Measurements from ENCODE around the gene LRRC4C.
"Not testable (repeated sequence)": the region's sequence is repeated elsewhere in the genome, so short reads cannot be mapped to it uniquely, and the experiment has no call there.

Gene LRRC4C

DNA sequence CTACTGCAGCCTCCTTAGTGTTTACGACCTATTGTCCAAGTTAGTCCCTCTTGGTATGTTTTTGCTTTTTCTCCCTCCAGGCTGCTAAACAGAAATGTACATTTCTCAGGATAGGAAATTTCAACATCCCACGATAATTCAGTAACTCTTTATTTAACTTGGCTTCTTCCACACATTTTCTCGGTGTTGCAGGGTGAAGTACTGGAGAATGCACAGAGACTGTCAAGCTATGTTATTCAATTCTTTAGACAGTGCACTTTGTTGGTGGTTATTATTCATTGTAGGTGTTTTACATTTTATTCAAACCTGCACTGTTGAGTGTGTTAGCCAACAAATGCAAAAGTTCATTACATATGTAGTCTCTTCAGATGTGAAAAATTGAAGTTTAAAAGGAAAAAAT lies 839.8 kb downstream of the LRRC4C start:
- no peak for DNase-seq

DNA sequence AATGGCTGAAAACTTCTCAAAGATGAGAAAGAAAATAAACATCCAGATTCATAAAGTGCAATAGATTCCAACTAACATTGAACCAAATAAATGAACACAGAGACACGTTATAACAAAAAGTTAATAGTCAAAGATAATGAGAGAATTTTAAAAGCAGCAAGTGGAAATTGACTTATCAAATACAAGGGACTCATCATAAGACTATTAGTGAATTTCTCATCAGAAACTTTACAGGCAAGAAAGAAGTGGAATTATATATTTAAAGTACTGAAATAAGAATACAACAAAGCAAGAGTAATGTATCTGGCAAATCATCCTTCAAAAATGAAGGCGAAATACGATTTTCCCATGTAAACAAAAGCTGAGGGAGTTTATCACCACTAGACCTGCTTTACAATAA lies 852.7 kb downstream of the LRRC4C start:
- DNase-seq = no peak

DNA sequence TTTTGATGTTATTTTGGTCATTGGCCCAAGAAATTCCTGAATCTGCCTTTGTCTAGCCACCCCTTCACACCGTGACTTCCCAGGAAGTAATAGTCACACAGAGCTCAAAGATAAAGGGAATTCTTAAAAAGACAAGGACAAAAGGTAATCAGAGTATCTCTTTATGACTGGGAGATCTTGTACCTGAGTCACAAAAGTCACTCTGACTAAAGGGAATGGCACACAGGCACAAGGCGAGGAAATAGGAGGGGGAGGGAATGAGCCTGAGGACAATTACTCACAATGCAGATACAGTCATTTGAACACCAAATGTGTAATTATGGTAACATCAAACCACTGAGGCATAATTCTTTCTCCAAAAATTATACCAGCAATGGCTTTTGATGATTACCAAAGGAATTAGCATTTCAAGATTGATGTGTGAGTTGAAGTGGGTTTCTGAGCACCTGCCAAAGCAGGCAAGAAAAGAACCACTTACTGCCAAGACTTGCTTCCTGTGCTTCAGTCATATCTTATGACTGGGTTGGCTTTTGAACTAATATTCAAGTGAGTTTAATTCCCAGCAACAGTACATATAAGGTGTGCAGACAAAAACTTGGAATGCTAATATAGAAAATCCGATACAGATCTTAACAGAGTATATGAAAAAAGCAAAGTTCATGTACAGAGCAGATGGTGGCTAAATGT lies 856.4 kb downstream of the LRRC4C start:
- DNase-seq = no peak

DNA sequence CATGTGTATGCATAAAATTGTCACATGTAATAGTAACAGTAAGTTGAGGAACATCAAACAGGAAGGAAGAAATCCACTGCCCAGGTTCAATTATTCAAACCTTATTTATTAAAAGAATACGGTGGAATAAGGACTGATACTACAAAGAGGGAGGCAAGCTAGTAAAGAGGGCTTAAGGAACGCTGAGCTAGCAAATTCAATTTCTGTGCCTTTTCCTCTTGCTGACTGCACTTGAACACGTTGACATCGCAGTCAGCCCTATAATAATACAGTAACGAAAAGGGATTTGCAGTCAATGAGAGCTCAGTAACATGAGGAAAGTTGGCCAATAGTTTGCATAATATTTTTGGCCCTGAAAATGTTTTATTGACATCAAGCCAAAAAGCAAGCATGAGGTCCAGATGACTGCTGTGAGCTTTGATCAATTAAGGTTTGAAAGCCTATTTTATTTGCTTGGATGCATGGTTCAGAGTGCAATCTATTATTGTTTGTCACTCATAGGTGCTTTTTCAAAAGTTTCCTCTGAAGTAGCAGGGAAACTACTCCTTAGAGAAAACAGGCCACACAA lies 861.8 kb downstream of the LRRC4C start:
- DNase-seq = no peak

DNA sequence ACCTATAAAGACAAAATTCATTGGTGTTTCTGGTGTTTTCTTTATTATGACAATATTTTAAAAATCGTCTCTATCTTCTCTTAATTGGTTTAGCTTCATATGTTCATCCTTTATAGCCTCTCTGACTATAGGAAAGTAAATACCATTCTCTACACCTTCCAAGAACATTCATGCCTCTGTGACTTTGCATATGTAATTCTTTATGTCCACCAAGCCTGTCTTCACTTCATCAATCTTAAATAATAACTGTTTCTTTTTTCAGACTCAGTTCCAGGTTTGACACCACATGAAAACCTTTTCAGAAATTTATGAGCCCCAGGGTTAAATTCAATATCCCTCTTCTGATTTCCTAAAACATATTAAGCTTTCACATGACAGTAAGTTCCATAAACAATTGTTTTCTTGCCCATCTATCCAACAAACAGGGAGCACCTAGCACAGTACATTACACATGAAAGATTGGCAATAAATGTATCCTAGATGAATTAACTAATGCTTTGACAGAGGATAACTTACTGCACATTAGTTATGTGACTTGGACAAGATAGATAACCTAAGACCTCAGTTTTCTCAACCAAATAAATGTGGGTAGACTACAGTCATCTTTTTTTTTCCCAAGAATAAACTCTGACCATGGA lies 886.1 kb downstream of the LRRC4C start:
- no peak for DNase-seq

DNA sequence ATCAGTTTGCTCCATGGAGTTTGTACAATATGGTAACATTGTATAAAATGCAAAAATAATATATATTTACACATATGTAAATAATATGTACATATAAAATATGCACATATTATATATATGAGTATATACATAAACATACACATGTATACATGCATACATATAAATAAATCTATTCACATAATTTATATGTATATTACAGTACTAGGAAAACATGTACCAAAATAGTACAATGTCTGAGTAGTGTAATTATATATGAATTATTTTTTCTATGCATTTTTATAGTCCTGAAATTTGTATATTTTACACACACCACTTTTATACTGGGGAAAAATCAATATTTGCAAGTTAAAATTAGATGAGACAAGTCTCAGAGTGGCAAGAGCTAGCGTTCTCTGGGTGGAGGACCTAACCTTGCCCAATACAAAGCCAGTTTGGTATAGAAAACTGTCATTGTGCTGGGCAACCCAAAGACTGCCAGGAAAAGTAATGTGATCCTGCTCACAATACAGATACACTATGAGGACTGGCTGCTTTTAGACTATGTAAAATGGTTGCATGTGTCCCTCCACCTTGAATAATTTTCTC lies 889.4 kb downstream of the LRRC4C start:
- DNase-seq = no peak

DNA sequence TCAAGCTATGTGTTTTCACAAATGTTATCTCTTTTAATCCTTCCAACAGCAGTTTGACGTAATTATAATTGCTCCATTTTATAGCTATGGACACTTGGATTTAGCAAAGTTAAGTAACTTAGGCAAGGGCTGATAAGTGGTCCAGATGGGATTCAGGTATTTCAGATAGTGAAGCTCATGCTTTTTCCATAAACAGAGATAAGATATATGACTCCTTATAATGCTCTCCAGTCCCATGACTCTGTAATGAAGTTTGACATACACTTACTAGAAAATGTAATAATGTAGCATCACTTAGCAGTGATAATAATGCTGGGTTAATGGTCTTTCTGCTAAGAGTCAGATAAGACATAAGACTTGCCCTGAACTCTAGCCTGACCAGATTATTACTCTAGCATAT lies 892.1 kb downstream of the LRRC4C start:
- DNase-seq = no peak

DNA sequence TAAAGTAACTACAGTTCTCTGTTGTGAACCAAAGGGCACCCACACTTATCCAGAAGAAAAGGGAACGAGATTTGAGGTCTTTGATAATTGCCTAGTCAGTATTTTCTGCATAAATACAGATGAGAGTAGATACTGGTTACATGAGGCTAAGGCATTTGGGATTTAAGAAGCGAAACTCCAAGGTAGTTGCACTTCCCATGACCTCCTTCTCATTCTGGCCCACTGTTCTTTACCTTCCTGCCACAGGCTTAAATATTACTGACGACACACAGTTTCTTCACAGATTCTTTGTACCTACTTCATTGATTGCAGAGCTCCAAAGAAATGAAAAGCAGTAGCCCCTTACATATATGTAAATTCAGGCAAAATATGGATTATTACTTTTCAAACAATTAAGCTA lies 915.3 kb downstream of the LRRC4C start:
- DNase-seq = no peak

DNA sequence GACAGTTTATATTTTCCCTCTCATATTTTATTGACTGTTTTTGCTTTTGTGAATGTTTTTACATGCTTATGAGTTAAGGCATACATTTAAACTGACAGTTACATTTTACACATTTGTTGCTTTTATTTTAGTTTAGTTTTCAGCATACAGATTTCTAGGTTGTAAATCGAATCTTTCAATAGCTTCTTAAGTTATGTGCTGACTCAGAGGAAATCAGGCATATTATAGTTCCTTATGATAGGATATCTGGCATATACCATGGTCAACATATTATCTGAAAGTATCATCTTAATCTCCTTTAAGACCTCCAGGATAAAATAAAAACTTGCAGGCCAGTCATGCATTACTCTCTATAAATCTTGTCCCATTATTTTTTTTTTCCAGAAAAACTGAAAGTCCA lies 916.6 kb downstream of the LRRC4C start:
- no peak for DNase-seq

DNA sequence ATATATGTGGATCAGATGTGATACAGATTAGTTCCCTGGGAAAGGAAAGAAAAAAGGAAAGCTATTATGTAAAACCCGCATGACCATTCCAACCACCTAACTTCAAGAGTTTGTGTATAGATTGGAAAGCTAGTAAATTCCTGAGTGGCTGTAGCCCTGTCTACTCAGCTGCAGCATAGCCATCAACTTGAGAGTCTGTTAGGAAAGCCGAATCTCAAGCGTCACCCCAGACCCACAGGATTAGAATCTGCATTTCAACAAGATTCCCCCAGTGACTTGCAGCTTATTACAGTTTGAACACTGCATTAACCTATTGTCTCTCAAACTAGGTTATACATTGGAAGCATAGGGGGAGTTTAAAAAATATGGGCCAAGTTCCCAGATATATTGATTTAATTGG lies 921.7 kb downstream of the LRRC4C start:
- no peak for DNase-seq

DNA sequence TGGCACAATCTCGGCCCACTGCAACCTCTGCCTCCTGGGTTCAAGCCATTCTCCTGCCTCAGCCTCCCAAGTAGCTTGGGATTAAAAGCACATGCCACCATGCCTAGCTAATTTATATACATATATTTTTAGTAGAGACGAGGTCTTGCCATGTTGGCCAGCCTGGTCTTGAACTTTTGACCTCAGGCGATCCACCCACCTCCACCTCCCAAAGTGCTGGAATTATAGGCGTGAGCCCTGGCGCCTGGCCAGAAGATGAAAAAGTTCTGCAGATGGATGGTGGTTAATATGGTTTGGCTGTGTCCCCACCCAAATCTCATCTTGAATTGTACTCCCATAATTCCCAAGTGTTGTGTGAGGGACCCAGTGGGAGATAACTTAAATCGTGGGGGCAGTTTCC lies 937.4 kb downstream of the LRRC4C start:
- DNase-seq = not testable (repeated sequence)

DNA sequence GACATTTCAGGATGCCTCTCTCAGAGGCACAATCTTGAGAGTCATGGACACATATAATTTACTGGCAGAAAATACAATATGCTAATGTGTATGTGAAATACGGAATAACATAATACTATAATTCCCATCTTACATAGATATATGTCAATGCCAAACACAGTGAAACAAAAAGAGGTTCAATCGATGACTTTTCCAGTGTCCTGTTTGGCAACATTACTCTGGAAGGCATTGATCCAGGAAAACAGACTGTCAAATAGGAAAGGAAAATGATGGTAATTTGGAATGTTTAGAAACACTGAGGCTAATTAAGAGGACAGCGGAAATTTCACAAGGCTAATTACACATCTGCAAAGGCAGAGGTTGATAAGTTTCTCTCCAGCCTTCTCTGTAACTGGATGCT lies 942.3 kb downstream of the LRRC4C start:
- no peak for DNase-seq

DNA sequence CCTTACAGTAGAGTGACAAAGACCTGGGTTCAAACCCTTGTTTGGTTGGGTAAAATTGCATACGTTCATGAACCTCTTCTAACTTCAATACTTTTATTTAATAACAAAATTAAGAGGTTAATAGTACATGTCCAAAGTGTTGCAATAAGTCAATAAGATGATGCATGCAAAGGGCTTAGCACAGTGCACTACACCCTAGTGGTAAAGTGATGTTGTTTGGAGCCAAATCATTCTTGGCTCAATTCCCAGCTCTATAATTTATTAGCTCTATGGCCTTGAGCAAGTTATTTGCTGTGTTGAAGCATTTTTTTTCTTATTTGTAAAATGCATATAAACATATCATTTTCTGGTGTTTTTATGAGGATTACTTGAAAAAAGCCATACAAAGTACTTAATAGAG lies 945.3 kb downstream of the LRRC4C start:
- no peak for DNase-seq

DNA sequence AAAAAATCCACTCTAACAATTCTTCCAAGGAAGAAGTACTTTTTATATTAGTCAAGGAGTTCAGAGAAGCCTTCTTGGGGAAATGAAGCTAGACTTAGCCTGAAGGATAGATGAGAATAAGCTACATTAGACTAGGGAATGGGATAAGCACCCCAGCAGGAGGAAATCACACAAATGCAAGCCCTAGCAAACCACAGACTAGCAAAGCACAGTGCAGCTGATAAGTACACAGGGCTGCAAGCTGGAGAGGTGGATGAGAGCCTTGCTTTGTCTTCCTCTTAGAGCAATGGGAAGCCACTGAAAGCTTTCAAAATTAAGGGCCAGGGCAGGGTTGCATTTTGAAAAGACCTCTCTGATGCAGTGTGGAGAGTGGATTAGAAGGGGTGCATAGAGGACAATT lies 946.2 kb downstream of the LRRC4C start:
- DNase-seq = no peak

DNA sequence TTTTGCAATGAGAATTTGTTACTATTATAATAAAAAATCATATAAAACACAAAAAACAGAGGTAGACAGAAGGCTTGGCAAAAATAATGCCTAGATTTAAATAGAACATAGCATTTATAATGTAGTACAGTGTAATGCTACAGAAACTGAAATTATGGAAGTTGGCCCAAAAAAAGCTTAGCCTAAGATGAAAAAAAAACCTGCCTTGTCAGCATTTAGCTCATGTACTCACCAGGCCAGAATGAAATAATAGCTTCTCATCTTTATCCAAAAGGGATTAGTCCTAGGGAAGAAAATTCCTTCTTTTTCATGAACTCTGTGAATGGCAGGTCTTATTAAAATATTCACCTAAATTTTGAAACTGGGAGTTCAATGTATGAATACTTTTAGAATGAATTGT lies 951.1 kb downstream of the LRRC4C start:
- DNase-seq = no peak

DNA sequence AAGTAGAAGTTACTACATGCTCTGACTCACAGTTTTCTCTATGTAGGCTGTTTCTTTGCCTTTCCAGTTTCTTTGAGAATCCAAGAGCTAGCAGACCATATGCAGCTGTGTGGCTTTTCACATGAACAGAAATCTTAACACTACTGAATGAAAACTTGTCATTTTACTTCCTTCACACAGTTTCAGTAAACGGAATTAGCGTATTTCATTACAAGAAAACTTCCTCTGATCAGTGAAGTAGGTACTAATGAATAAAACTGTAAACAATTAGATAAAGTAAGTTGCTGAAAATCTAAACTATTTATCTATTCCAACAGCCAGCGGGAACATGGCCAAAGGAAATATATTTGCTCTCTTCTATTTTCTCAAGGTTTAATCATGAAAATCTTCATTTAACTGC lies 953.2 kb downstream of the LRRC4C start:
- DNase-seq = no peak

DNA sequence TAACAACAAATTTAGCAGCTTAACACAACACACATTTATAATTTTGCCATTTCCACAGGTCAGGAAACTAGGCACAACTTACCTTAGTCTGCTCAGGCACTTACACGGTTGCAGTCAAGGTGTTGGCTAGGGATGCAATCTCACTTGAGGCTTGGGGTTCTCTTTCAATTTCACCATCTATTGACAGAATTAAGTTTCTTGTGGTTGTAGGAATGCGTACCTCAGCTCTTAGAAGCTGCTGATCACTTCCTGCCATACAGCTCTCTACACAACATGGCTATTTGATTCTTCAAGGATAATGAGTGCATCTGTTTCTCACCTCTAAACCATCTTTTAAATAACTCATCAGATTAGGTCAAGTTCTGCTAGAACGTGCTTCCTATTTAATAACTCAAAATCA lies 968.1 kb downstream of the LRRC4C start:
- no peak for DNase-seq

DNA sequence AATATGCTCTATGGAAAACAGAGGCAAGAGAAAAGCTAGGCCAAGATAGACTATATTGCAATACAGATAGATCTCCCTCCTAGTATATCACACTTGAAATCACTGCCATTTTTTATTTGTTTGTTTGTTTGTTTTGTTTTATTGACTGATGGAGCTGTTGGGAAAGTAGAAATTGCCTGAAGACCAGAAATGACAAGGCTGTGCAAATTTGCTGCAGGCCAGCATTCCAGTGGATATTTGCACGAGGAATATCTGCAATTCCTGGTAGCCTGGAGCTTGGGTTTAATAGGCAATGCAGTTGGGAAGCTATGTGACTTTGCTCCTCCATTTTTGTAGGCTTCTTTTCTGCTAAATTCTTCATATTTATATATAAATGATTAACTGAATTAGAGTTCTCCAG lies 991.7 kb downstream of the LRRC4C start:
- DNase-seq = no peak

DNA sequence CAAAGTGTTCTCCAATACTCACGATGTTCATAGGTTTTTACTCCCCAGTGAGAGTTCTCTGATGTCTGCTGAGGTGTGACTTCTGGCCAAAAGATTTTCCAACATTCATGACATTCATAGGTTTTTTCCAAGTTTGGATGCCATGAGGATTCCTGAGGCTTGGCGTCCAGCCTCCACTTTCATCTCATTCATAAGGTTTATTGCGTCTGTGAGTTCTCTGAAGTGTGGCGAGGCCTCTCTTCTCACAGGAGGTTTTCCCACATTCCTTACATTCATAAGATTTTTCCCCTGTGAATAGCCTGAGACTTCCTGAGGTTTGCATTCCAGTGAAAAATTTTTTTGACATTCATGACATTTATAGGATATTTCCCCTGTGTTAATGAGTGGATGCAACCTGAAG lies 1014.1 kb downstream of the LRRC4C start:
- no peak for DNase-seq

DNA sequence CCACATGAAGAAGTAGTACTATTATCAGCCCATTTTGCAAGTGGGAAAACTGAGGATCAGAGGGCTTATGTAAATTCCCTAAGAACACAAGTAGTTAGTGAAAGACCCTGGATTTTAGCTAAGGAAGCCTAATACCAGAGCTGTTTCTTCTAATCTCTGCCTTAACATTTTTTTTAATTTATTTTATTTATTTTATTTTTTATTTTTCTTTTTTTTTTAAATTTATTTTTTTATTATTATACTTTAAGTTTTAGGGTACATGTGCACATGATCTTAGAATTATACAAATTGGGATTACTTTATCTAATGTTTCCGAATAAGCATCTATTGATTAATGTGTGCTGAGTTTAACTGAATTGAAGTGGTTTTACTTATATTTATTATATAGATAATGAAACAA lies 1015.3 kb downstream of the LRRC4C start:
- DNase-seq = no peak

DNA sequence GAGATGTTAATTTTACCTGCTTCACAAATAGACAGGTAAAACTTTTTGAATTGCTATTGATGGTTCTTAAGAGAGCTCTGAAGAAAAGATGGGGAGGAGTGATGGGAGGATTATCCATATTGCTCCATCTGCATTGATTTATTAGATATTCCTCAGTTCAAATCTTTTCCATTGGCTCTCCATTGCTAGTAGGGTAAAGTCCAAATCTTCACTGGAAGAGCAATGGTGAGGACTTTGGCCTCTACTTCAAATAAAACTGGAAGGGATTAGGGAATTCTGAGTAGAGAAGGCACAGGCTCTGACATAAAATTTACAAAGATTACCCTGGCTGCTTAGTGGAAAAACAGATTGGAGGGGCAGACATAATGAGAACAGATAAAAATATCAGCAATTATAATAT lies 1024.1 kb downstream of the LRRC4C start:
- DNase-seq = no peak

DNA sequence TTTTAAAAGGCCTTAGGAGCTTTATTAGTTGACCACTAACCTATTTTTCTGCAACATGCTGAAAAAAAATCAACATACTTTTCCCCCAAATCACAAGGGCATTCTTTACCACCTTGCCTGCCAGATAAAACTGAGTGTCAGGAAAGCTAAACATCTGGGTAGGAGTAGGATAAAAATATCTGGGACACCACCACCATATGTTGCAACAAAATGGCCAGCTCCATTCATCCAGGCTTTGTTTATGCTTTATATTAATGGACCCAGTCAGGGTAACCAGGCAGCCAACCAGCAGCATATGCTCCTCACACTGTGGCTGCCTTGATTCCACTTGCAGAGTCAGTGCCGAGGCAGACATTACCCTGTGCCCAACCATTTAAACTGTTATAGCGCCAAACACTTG lies 1024.5 kb downstream of the LRRC4C start:
- no peak for DNase-seq

DNA sequence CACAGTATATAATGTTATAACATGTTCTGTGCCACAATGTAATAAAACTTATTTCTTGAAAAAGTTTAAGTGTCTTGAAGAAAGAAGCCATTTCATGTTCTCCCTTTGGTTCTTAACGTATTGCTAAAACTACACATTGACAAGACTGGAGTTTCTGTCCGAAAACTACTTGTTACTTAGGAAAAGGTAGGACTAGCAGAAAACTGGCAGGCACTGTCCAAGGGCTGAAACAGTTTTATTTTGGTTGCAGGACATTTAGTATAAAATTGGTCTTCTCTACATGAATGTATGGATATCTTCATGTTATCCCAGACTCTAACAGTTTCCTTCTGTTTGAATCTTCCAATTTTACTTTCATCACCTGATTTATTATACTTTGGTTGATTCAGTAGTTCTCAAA lies 1027.1 kb downstream of the LRRC4C start:
- no peak for DNase-seq

DNA sequence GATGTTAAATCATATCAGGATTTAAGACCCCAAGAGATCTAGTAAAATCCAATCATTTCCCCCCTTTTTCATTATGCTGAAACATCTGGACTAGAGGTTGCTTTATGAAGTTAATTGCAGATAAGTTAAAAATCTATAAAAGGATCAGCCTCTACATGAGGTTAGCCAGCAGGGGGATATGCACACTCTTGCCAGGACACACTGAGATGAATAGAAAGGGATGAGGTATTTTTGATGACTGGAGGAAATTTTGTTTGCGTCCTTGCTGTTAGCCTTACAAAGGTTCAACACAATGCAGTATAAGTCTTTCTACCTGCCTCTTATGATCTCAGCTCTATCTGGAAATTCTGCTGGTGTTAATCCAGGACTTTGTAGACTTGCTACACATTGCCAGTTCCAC lies 1034.3 kb downstream of the LRRC4C start:
- DNase-seq = no peak

Data from activated CD8-positive, alpha-beta memory T cell treated with anti-CD3 and anti-CD28 coated beads for 24 hours (primary cell).